GM12801 (cell line): ENCODE data around the gene LAPTM4A.

ENCODE experiments used
- CTCF ChIP-seq: IDR thresholded peaks from one replicate; pipeline ENCODE4 v1.5.1; 2011; ENCODE audit warnings: control low read depth; ENCODE audit not compliant: insufficient read length; ENCODE audit errors: extremely low read depth

The LAPTM4A gene

GRCh38 chr2:20061940-20062339 is 10.5 kb upstream of the LAPTM4A start:
- TF ChIP-seq CTCF: no peak

- TF ChIP-seq CTCF: no peak
Observed at GRCh38 chr2:20061476-20061875, 10.0 kb upstream of the LAPTM4A start.

- TF ChIP-seq CTCF: no peak
Observed at GRCh38 chr2:20060106-20060505, 8.7 kb upstream of the LAPTM4A start.

GRCh38 chr2:20057268-20057667 is 5.8 kb upstream of the LAPTM4A start:
- TF ChIP-seq CTCF: no peak

- TF ChIP-seq CTCF: no peak
Observed at GRCh38 chr2:20054931-20055330, 3.5 kb upstream of the LAPTM4A start.

- TF ChIP-seq CTCF: no peak
Observed at GRCh38 chr2:20054119-20054518, 2.7 kb upstream of the LAPTM4A start.

GRCh38 chr2:20052861-20053281 is 1.4 kb upstream of the LAPTM4A start:
- no peak for TF ChIP-seq CTCF
